Measurements from ENCODE around the gene FKBP8. TPM values are rescaled to one million over a fixed set of nuclear protein-coding genes. Genes with fewer than 3 reads are reported as not detected.

Gene FKBP8
- total RNA-seq, 4 donors from 2014 or later: 248 to 285 (median 263) TPM

GRCh38 chr19:18502638-18503294 lies 40.6 kb downstream of the FKBP8 start:
- H3K4me3 ChIP-seq (ENCODE audit: low read depth, poor library complexity, severe bottlenecking): no peak overlapping the region
- no peak for DNase-seq (ENCODE audit: low spot score in 2 of 2)
- intact Hi-C loops (cut with DNase I; ENCODE audit: low total_unique reads): no loop called here
- TF ChIP-seq POLR2A (IDR thresholded peaks at IDR 0.05) (no peak), CTCF (IDR thresholded peaks at IDR 0.05) (no peak)
- WGBS, 2 donors: 39 to 46% methylated on average over 17 of the region's 17 CpGs

- TF ChIP-seq CTCF (IDR thresholded peaks at IDR 0.05): no peak
- TF ChIP-seq POLR2A (IDR thresholded peaks at IDR 0.05): no peak
- no peak for DNase-seq (ENCODE audit: low spot score in 2 of 2)
- intact Hi-C loops (cut with DNase I; ENCODE audit: low total_unique reads): no loop called here
- WGBS, 2 donors: 57 to 58% methylated on average over 7 of the region's 7 CpGs
- H3K4me3 ChIP-seq (ENCODE audit: low read depth, poor library complexity, severe bottlenecking): no peak overlapping the region
These were observed 41.1 kb downstream of the FKBP8 start for GRCh38 chr19:18502246-18502637.

GRCh38 chr19:18501832-18502231 lies 41.5 kb downstream of the FKBP8 start:
- WGBS, 2 donors: 31 to 43% methylated on average over 9 of the region's 9 CpGs
- H3K4me3 ChIP-seq (ENCODE audit: low read depth, poor library complexity, severe bottlenecking): no peak overlapping the region
- no peak for TF ChIP-seq POLR2A (IDR thresholded peaks at IDR 0.05)
- no peak for TF ChIP-seq CTCF (IDR thresholded peaks at IDR 0.05)
- no peak for DNase-seq (ENCODE audit: low spot score in 2 of 2)
- intact Hi-C loops (cut with DNase I; ENCODE audit: low total_unique reads): no loop called here

- intact Hi-C loops (cut with DNase I; ENCODE audit: low total_unique reads): no loop called here
- no peak for DNase-seq (ENCODE audit: low spot score in 2 of 2)
- 79 to 81% methylated on average over 10 to 13 of the region's 13 CpGs for WGBS, 2 donors
- TF ChIP-seq POLR2A (IDR thresholded peaks at IDR 0.05) (no peak), CTCF (IDR thresholded peaks at IDR 0.05) (no peak)
- no peak overlapping the region for H3K4me3 ChIP-seq (ENCODE audit: low read depth, poor library complexity, severe bottlenecking)
These were observed 42.0 kb downstream of the FKBP8 start for GRCh38 chr19:18501351-18501750.

GRCh38 chr19:18500799-18501198 lies 42.6 kb downstream of the FKBP8 start:
- WGBS, 2 donors: 36 to 54% methylated on average over 8 to 11 of the region's 11 CpGs
- intact Hi-C loops (cut with DNase I; ENCODE audit: low total_unique reads): no loop called here

More at GRCh38 chr19:18500799-18501198, 42.6 kb downstream of the FKBP8 start:
- DNase-seq (ENCODE audit: low spot score in 2 of 2): no peak
- no peak for TF ChIP-seq POLR2A (IDR thresholded peaks at IDR 0.05)
- TF ChIP-seq CTCF (IDR thresholded peaks at IDR 0.05): no peak
- no peak overlapping the region for H3K4me3 ChIP-seq (ENCODE audit: low read depth, poor library complexity, severe bottlenecking)

Data from lower leg skin (tissue), 4 donors.